ENCODE results near the gene DLD.
"Not testable (repeated sequence)": the region's sequence is repeated elsewhere in the genome, so short reads cannot be mapped to it uniquely, and the experiment has no call there.

DLD gene

DNA sequence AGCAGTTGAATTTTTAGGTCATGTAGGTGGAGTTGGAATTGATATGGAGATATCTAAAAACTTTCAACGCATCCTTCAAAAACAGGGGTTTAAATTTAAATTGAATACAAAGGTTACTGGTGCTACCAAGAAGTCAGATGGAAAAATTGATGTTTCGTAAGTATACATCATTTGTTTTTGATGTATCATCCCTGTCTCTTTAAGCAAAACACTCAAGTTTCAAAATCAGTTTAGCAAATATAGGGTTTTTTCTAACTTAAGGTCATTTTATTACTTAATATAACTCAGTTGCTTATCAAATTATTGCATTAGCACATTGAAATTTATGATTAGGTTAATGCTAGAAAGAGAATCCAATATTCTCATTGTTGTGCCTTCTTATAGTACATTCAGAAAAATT is 24.6 kb downstream of the DLD start:
- no peak for DNase-seq (ENCODE audit: low read depth)
- TF ChIP-seq, protein P1, sequence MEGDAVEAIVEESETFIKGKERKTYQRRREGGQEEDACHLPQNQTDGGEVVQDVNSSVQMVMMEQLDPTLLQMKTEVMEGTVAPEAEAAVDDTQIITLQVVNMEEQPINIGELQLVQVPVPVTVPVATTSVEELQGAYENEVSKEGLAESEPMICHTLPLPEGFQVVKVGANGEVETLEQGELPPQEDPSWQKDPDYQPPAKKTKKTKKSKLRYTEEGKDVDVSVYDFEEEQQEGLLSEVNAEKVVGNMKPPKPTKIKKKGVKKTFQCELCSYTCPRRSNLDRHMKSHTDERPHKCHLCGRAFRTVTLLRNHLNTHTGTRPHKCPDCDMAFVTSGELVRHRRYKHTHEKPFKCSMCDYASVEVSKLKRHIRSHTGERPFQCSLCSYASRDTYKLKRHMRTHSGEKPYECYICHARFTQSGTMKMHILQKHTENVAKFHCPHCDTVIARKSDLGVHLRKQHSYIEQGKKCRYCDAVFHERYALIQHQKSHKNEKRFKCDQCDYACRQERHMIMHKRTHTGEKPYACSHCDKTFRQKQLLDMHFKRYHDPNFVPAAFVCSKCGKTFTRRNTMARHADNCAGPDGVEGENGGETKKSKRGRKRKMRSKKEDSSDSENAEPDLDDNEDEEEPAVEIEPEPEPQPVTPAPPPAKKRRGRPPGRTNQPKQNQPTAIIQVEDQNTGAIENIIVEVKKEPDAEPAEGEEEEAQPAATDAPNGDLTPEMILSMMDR (IDR thresholded peaks at IDR 0.05; ENCODE audit: insufficient read depth, low read depth, low read length, missing control alignments), result no peak
- H3K4me3 ChIP-seq (ENCODE audit: low read depth, low read length), result no peak overlapping the region

DNA sequence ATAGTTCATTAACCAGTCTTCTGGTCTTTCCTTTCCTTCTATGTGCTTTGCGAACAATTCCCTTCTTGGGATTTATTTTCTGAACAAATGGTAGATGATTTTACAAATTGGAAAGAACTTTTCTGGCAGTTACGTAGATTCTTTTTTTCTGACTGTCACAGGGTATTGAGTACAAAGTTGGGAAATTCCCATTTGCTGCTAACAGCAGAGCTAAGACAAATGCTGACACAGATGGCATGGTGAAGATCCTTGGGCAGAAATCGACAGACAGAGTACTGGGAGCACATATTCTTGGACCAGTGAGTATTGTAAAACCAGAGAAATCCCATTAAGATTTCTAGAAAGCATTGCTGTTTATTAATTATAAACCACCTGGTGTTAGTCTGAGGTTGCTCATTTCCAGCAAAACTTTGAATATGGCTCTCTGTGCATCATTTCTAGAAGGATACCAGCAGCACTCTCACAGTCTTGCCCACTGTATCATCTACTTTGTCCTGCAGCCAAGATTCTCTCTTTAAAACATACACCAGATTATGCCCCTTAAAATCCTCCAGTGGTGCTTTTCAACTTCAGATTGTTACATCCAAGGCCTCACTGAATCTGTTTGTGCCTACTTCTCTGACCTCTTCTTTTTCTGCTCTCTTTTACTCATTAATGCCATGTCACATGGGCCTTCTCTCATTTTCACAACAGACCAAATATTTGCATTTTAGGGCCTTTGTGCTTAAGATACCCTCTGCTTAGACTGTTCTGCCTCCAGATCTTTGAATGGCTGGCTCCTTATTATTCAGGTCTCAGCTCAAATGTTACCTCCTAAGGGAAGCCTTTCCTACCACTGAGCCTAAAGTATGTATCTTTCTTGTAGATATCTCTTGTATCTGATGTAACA is 27.0 kb downstream of the DLD start:
- peak; percentile 8 for DNase-seq (ENCODE audit: low read depth)
- H3K4me3 ChIP-seq (ENCODE audit: low read depth, low read length), result no peak overlapping the region
- TF ChIP-seq, protein P1 (IDR thresholded peaks at IDR 0.05; ENCODE audit: insufficient read depth, low read depth, low read length, missing control alignments), result no peak

DNA sequence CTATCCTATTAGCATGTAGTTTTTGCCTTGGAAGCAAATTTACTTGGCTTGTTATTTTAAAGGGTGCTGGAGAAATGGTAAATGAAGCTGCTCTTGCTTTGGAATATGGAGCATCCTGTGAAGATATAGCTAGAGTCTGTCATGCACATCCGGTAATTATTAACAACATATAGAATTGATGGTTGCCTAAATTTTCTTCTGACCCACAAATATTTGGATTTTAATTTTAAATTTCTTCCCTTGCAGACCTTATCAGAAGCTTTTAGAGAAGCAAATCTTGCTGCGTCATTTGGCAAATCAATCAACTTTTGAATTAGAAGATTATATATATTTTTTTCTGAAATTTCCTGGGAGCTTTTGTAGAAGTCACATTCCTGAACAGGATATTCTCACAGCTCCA is 28.0 kb downstream of the DLD start:
- TF ChIP-seq, protein P1 (IDR thresholded peaks at IDR 0.05; ENCODE audit: insufficient read depth, low read depth, low read length, missing control alignments), result no peak
- no peak overlapping the region for H3K4me3 ChIP-seq (ENCODE audit: low read depth, low read length)
- no peak for DNase-seq (ENCODE audit: low read depth)

DNA sequence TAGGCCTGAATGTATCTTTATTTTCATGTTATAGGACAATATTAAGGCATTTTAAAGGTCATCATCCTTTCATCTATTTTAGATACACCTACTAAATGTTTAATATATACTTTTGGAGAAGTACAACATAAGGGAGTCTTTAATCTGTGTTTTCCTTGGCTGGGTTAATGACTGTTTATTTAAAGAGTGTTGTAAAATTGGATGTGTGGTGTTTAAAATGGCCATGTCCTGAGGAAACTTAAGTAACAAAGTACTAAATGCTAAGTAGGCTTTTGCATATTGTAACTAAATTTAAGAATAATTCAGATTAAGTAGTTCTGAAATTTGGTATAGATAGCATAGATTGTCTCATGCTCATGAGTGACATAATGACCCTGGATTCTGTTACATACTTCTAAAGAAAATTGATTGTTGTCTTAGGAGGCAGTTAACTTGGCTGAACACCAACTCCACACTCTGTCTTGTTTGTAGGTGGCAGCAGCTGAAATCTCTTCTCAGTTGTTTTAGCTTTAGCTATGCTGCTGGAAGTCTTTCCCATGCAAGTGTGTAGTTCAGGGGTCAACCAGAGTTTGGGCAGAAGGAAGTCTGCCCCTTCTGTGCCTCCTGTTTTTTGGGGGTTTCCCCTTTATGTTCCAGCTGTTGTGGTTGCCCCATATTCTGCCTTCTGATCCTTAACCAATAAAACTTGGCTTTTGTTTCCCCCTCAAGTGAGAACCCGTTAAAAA is 29.2 kb downstream of the DLD start:
- no peak for DNase-seq (ENCODE audit: low read depth)
- no peak overlapping the region for H3K4me3 ChIP-seq (ENCODE audit: low read depth, low read length)
- TF ChIP-seq, protein P1 (IDR thresholded peaks at IDR 0.05; ENCODE audit: insufficient read depth, low read depth, low read length, missing control alignments), result no peak

DNA sequence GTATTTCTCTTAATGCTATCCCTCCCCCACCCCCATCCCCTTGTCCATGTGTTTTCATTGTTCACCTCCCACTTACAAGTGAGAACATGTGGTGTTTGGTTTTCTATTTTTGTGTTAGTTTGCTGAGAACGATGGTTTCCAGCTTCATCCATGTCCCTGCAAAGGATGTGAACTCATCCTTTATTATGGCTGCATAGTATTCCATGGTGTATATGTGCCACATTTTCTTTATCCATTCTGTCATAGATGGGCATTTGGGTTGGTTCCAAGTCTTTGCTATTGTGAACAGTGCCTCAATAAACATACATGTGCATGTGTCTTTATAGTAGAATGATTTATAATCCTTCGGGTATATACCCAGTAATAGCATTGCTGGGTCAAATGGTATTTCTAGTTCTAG is 30.8 kb downstream of the DLD start:
- DNase-seq (ENCODE audit: low read depth); H3K4me3 ChIP-seq (ENCODE audit: low read depth, low read length): not testable (repeated sequence)

DNA sequence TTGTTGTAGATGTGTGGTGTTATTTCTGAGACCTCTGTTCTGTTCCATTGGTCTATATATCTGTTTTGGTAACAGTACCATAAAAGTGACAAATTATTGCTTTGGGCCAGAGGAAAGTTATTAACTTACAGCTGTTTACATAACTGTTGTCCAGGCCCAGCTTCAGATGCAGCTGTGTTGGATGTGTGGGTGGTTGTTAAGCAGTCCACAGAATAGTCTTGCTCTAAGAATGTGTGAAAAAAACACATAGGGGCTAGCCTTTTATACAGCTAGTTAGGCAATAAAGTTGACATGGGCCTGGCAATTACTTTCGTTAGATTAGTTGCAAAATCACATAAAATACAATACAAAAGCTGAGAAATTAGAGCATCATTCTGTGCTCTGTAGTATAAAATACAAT is 31.9 kb downstream of the DLD start:
- DNase-seq (ENCODE audit: low read depth), result no peak
- TF ChIP-seq, protein P1 (IDR thresholded peaks at IDR 0.05; ENCODE audit: insufficient read depth, low read depth, low read length, missing control alignments), result no peak
- H3K4me3 ChIP-seq (ENCODE audit: low read depth, low read length), result no peak overlapping the region

DNA sequence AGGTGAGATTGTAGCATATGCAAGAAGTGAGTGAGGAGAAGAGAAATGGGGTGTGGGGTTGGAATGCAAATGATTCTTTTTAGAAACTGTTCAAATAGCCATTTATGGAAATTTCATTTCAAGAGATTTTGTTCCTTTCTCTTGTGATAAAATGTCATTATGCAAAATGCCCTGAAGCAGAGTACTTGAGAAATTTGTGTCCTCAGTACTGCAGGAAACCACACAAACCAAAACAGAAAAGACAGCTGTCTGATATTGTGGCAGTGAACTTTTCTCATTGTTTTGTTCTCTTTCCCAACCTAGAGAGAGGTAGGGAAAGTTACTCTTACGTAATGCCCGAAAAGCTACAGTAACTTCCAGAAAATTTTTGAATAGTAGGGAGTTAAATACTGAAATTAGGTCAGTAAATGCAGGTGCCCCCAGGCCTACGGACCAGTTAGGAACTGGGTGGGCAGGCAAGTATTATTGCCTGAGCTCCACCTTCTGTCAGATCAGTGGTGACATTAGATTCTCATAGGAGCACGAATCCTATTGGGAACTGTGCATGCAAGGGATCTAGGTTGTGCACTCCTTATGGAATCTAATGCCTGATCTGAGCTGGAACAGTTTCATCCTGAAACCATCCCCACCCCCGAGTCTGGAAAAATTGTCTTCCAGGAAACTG is 34.0 kb downstream of the DLD start:
- DNase-seq (ENCODE audit: low read depth), result peak; percentile 57
- H3K4me3 ChIP-seq (ENCODE audit: low read depth, low read length), result no peak overlapping the region
- TF ChIP-seq, protein P1 (IDR thresholded peaks at IDR 0.05; ENCODE audit: insufficient read depth, low read depth, low read length, missing control alignments), result no peak

Data from GM12865 (cell line).